ENCODE results near the gene CPNE5. TPM values are rescaled to one million over a fixed set of nuclear protein-coding genes. Genes with fewer than 3 reads are reported as not detected.

The CPNE5 gene
- total RNA-seq, 1 experiment from 2014 or later: 0.63 TPM

DNA sequence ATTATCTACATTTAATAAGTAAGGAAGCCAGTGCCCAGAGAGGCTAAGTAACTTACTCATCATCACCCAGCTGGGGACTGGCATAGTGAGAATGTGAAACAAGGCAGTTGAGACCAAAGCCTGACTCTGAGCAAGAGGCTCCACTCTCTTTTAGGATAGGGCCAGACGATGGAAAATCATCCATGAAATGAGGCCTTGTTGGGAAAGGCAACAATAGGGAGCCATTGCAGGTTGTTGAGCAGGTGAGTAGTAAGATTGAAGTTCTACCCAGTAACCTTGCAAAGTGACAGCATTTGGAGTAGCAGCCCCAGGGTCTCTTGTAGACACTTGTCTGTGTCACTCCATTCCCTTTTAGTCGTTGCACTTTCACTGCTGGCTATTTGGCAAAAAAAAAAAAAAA is 2.5 kb upstream of the CPNE5 start:
- in situ Hi-C loops (cut with HindIII; ENCODE audit: low pct_unique_long_range_greater_than_20kb, low sequenced_read_pairs): no loop called here

DNA sequence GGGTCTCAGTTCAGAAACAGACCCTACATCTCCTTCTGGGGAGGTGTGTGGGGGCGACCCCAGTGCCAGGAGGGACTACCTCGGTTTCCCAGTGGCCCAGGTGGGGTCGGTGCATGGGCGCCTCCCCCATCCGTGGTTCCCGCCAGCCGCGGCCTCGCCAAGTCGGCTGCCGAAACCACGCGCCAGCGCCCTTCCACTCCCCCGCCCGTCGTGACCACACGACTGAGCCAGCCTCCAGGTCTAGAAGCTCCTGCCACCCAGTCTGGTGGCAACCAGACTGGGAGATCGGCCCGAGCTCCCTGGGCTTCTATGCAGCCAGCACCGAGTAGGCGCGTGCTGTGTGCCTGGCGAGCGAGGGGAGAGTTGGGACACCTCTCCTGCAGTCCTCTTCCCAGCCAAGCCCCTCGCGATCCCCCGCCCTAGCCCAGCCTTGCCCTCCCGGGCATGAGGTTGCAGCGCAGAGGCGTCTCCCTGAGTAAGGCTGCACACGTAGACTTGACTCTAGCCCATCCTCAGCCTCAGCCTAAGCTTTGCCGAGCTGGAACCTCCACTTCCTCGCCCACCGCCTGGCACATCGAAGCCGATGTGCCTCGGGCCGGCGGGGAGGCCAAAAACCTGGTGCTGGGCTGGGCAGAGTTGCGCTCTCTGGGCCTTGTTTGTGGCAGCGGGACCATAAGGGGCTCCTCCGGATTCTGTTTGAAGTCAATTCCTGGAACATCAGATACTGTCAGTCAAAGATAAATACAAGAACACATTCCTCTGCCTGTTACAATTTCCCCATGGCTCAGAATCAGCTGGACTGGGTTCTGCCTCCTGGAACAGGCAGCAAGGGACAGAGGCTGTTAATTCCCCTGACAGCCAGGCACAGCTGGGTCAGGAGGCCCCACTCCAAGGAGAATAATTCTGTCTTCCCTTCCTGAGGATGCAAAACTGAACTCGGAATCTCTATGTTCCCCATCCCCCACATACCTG is 1.5 kb upstream of the CPNE5 start:
- in situ Hi-C loops (cut with HindIII; ENCODE audit: low pct_unique_long_range_greater_than_20kb, low sequenced_read_pairs): no loop called here
- no peak for DNase-seq (ENCODE audit: low read depth, low spot score)

More for the DNA sequence above, 2.5 kb upstream of the CPNE5 start:
- no peak for DNase-seq (ENCODE audit: low read depth, low spot score)

DNA sequence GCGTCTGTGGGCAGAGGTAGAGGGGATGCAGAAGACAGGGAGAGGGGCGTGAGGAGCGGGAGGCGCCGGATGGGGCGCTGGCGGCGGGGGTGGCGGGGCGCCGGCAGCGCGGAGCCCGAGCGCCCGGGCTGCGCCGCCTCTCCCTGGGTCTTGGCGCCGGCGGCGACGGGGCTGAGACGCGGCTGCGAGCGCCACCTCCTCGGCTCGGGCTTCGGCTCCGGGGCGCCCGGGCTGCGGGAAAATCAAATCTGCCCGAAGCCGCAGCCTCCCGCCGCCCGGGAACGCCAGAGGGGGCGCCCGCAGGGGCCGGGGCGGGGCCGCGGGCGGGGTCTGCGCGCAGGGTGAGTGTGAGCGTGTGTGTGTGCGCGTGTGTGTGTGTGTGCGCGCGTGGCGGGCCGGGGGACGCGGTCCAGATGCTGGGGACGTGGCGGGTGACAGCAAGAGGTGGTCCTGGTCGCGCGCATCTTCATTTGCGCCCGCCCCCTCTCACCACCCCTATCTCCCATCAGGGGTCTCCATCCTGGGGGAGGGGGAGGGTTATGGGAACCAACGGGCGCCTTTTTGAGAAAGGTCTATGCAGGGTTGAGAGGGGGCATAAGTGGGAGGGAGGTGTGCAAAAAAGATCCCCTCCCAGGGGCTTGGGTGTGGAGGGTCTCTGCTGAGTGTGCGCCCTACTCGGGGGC is 646 bp upstream of the CPNE5 start:
- DNase-seq (ENCODE audit: low read depth, low spot score): no peak
- in situ Hi-C loops (cut with HindIII; ENCODE audit: low pct_unique_long_range_greater_than_20kb, low sequenced_read_pairs): no loop called here

DNA sequence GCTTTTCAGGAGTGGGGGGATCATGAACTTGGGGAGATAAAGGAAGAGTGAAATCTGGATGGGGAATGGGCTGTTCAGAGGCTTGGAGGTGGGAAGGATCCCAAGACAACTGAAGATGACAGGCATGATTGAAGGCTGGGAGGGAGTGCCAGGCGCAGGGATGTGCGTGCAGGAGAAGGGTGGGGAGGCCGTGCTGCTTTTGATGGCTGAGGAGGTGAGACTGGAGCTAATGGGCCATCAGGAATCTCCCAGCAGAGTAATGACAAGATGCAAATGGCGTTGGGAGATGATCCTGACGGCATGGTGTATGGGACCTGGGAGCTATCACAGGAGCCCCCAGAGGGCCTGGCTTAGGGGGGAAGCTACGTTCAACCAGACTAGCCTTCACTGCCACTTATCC is 1.6 kb downstream of the CPNE5 start:
- in situ Hi-C loops (cut with HindIII; ENCODE audit: low pct_unique_long_range_greater_than_20kb, low sequenced_read_pairs): no loop called here
- no peak for DNase-seq (ENCODE audit: low read depth, low spot score)

DNA sequence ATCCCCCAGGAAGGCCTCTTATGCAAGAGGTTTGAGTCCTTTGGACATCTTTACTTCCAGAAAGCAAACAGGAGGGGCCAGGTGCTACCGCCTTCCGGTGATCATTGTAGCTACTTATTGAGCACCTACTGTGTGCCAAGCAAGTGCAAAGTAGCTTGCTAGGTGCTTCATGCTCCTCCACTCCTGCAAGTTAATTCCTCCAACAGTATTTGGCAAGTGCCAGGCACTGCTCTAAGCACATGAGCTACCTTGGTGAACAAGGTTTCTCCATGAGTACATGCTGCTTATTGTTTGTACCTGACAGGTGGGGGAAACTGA is 2.3 kb downstream of the CPNE5 start:
- DNase-seq (ENCODE audit: low read depth, low spot score): no peak
- in situ Hi-C loops (cut with HindIII; ENCODE audit: low pct_unique_long_range_greater_than_20kb, low sequenced_read_pairs): no loop called here

DNA sequence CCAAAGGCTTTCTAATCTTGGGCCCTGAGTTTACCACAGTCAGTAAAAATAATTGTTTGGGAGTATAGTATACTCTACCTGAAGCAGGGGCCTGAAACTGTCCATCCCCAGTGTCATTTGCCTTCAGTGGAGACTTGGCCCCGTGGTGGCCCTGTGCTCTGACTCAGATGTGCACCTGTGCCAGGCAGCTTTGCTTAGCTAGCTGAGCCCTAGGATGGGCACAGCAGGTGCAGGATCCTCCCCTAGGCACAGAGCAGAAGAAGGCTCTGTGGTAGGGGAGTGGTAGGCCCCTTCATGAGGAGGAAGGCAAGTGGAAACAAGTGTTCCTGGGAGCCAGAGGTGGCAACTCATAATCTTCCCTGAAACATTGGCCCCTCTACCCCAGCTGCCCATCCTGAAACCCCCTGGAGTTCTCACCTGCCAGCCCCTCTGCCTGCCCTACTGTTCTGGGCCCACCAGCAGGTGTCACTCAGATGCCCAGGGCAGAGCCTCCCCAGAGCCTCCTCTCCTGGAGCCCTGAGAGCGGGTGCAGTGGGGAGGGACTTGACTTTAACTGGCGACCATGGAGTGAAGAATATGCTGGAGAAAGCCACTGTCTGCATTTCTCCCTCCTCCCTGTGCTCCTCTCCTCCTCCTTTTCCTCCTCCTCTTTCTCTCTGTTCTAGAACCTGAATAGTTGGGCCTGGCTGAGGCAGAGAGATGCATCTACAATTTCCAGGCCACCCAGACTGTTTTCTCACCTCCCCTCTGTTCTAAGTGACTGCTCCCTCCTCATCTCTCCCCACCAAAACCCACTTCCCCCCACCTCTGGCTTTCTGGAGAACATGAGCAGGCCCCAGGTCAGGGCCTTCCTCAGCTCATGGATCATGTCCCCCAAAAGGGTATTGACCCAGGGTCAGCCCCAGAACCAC is 2.9 kb downstream of the CPNE5 start:
- in situ Hi-C loops (cut with HindIII; ENCODE audit: low pct_unique_long_range_greater_than_20kb, low sequenced_read_pairs): no loop called here
- DNase-seq (ENCODE audit: low read depth, low spot score): no peak

GRCh38 chr6:36834576-36835341 is 4.5 kb downstream of the CPNE5 start:
- in situ Hi-C loops (cut with HindIII; ENCODE audit: low pct_unique_long_range_greater_than_20kb, low sequenced_read_pairs): no loop called here

DNA sequence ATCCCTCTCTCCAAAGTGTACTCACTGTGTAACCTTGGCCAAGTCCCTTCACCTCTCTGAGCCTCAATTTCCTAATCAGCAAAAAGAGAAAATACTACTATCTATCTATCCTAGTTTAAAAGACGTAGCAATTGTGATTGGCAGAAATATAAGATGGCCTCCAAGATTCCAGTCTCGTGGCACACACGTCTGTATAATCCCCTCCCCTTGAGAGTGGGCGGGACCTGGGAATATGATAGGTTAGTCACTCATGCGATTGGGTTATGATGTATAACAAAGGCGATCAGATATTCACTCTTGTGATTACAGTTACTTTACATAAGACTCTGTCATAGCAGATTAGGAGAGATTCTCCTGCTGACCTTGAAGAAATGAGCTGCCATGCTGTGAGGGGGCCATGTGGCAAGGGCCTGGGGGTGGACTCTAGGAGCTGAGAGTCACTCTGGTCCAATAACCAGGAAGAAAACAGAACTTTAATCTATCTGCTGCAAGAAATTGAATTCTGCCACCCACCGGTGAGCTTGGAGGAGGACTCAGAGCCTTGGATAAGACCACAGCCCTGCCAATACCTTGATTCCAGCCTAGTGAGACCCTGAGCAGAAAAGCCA is 6.0 kb downstream of the CPNE5 start:
- DNase-seq (ENCODE audit: low read depth, low spot score): no peak
- in situ Hi-C loops (cut with HindIII; ENCODE audit: low pct_unique_long_range_greater_than_20kb, low sequenced_read_pairs): no loop called here

More at GRCh38 chr6:36834576-36835341, 4.5 kb downstream of the CPNE5 start:
- DNase-seq (ENCODE audit: low read depth, low spot score): no peak

DNA sequence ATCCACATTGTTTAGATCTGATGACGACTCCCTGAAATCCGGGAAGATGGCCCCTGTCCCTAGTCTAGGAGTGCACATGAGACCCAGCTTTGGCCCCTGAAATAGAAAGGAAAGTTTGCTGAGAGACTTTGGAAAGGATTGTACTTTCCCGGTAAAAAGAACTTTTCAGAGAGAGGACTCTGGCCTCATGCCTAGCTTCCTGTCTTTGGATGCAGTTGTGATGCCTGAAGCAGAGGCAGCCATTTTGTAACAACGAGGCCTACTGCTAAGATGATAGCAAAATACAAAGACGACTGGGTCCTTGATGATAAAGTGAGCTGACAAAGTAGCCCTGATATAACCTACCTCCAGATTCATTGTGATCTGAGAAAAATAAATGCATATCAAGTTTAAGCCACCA is 6.9 kb downstream of the CPNE5 start:
- DNase-seq (ENCODE audit: low read depth, low spot score): no peak
- in situ Hi-C loops (cut with HindIII; ENCODE audit: low pct_unique_long_range_greater_than_20kb, low sequenced_read_pairs): no loop called here

DNA sequence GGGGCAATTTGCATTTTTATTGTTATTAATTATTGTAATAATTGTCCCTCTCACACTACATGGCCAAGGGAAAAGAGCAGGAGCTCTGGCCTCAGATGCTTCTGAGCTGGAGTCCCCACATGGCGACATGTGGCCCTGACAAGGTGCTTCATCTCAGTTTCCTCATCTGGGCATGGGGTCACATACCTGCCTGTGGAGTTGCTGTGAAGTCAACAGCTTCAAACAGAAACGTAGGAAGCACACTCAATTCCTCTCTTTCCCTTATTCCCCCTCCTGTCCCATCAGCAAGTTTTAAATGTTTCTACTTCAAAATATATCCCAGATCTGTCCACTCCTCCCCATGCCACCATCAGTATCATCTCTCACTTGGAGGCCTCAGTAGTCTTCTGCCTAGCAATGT is 8.7 kb downstream of the CPNE5 start:
- DNase-seq (ENCODE audit: low read depth, low spot score): no peak
- in situ Hi-C loops (cut with HindIII; ENCODE audit: low pct_unique_long_range_greater_than_20kb, low sequenced_read_pairs): no loop called here

DNA sequence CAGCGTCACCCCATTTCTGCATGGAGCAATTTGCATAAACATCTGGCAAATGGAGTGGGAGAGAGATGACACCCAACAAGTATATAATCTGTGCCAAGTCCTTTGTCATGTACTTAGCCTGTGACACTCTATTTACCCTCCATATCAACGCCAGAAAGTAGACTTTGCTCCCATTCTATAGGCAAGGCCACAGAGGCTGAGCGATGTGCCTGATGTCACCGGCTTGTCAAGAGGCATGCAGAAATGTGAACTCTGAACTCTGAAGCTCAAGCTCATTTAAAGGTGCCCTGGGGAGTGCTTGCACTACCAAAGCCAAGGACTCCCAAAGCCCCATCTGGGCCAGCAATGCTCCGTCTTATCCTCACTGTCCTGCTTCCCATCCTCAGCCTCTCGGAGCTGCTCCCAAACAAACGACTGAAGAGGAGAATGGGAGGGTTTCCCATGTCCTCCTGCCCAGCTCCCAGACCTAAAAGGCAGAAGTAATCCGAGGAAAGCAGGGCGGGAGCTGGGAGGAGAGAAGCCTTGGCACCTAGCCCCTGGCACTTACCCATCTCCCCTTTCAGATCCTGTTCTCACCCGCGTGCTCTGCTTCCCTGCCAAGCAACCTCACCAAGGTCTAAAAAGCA is 9.2 kb downstream of the CPNE5 start:
- no peak for DNase-seq (ENCODE audit: low read depth, low spot score)
- in situ Hi-C loops (cut with HindIII; ENCODE audit: low pct_unique_long_range_greater_than_20kb, low sequenced_read_pairs): no loop called here

GRCh38 chr6:36827261-36828079 is 11.8 kb downstream of the CPNE5 start:
- in situ Hi-C loops (cut with HindIII; ENCODE audit: low pct_unique_long_range_greater_than_20kb, low sequenced_read_pairs): no loop called here
- DNase-seq (ENCODE audit: low read depth, low spot score): peak; percentile 17

DNA sequence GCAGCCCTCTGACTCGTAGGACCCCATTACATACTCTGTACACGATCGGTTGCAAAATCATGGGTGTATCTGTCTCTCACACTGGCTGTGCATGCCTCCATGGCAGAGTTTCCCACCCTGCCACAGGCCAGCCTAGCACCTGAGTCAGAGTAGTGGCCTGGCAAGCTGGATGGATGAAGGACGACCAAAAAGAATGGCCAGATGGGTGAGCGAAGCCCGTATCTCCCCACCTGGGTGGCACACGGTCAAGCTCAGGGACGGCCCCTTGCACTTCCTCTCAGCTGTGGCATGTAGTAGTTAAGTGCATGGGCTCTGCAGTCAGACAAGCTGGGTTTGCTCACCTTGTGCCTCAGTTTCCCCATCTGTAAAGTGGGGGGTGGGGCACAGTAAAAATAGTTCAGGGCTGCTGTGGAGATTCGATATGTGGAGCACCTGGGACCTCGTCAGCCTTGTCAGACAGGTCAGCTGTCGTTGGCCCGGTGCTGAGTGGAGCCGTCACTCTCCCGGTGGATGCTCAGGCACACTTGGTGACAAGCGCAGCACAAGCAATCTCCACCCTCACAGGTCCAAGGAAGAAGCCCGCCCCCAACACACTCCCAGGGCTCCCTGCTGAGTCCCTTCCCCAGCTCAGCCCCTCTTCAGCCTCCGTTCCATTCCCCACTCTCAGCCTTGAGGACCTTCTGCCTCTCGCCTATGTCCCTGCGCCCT is 12.6 kb downstream of the CPNE5 start:
- DNase-seq (ENCODE audit: low read depth, low spot score): no peak
- in situ Hi-C loops (cut with HindIII; ENCODE audit: low pct_unique_long_range_greater_than_20kb, low sequenced_read_pairs): no loop called here

DNA sequence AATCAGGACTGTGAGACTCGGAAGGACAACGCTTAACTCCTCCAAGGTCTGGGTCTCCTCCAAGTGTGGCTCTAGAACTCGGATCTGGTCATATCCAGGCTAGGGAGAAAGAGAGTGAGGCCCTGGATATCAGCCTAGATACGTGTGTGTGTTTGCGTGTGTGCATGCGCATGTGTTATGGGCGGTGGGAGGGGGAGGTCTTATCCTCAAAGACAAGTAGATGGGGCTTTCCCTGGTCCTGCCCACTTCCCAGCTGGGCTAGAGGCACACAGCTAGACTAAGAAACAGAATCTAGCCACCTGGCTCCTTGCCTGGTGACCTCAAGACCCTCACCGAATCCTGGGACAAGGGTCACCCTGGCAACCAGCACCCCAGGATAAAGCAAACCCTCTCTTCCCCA is 13.2 kb downstream of the CPNE5 start:
- in situ Hi-C loops (cut with HindIII; ENCODE audit: low pct_unique_long_range_greater_than_20kb, low sequenced_read_pairs): no loop called here
- DNase-seq (ENCODE audit: low read depth, low spot score): no peak

DNA sequence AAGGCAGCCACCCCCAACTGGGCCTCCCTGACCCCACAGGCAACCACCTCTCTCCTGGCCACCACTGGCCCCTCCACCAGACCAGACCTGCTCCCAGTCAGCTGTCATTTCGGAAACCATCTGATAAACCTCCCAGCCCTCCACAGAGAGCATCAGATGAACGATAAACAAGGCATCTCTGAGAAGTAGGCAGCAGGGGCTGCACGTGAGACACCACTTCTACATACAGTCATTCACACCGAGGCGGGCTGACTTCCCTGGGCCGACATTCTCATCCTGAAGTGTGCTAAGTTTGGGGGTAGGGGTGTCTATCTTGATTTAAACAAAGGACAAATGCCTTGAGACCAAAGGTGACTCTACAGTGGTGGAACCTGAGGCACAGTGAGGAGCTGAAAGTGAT is 13.8 kb downstream of the CPNE5 start:
- DNase-seq (ENCODE audit: low read depth, low spot score): no peak

More for the DNA sequence above, 13.8 kb downstream of the CPNE5 start:
- in situ Hi-C loops (cut with HindIII; ENCODE audit: low pct_unique_long_range_greater_than_20kb, low sequenced_read_pairs): no loop called here
